HG02571 (cell line): ENCODE data around the gene COL5A1.

Experiments used
- ATAC-seq: cut with Tn5 transposase; IDR thresholded peaks from one replicate; pipeline ENCODE4 v1.9.1; 2021; ENCODE audit warnings: mild to moderate bottlenecking, moderate library complexity; ENCODE audit not compliant: unreplicated experiment

The COL5A1 gene

DNA sequence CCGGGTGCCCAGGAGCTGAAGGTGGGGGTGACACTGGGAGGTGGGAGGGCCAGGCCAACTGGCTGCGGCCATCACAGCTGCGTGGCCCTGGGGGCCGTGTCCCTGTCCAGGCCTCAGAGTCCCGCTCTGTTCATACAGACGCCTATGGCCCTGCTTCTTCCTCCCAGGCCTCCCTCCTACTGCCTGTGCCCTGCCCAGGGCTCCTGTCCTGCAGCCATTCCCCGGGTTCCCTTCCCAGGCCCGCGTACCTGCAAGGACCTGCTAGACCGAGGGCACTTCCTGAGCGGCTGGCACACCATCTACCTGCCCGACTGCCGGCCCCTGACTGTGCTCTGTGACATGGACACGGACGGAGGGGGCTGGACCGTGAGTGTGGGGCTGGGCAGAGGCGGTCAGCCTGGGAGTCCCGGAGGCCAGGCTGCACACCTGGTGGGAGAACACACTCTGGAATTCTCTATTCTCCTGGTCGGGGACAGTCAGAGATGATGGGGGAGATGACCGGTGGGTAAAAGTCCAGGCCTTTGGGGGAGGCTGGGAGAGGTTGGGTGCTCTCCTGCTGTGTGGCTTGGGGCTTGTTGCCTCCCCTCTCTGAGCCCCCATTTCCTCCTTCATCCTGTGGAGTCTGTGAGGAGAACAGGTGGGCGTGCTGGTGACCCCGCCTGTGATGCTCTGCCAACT, 243.5 kb downstream of the COL5A1 start:
- no peak for ATAC-seq

DNA sequence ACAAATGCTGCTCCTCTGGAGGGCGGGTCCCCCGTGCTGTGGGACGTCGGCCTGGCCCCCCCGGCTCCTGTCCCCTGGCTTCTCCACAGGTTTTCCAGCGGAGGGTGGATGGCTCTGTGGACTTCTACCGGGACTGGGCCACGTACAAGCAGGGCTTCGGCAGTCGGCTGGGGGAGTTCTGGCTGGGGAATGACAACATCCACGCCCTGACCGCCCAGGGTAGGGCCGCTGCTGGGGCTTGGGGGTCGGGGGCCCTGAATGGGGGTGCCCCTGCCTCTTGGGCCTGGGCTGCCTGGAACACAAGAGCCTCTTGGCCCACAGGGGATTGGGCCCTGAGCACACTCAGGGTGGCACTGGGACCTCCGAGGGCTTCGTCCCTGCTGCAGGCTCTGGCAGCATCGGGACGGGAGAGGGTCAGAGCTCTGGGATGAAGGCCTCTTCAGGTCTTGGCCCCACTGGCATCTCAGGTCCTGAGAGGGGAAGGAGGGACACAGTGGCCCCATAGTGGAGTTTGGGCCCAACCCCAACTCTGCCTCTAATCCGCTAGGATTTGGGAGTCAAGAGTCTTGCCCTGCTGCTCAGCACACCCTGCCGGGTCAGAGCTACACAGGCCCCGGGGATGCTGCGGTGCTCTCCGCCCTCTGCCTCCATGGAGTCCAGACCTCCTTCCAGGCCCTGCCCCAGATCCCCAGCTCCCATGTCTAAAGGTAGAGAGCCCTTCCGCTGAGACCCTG, 244.2 kb downstream of the COL5A1 start:
- ATAC-seq = no peak

DNA sequence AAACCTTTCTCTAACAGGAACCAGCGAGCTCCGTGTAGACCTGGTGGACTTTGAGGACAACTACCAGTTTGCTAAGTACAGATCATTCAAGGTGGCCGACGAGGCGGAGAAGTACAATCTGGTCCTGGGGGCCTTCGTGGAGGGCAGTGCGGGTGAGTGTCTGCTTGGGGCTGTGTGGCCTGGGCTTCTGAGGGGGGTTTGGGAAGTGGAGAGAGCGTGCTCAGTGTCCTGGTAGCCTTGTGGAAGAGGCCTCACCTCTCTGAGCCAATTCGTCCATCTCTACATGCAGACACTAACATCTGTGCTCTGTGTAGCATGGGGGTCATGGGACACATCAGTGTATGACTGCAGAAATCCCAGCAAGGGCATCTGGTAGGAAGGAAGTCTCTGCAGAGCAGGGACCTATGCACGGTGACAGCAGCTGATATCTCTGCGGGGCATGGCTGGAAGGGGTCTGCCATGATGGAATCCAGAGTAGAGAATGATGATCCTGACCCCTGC, 244.9 kb downstream of the COL5A1 start:
- no peak for ATAC-seq

DNA sequence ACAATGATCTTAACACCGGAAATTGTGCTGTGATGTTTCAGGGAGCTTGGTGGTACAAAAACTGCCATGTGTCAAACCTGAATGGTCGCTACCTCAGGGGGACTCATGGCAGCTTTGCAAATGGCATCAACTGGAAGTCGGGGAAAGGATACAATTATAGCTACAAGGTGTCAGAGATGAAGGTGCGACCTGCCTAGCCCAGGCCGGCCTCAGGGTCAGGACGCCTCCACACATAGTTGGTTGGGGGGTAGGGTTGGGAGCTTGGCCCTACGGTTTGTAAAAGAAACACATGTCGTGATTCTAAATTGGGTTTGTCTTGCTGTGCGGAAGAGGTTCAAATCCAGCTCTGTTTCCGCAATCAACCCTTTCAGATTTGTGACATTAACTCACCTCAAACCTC, 245.6 kb downstream of the COL5A1 start:
- ATAC-seq = no peak

DNA sequence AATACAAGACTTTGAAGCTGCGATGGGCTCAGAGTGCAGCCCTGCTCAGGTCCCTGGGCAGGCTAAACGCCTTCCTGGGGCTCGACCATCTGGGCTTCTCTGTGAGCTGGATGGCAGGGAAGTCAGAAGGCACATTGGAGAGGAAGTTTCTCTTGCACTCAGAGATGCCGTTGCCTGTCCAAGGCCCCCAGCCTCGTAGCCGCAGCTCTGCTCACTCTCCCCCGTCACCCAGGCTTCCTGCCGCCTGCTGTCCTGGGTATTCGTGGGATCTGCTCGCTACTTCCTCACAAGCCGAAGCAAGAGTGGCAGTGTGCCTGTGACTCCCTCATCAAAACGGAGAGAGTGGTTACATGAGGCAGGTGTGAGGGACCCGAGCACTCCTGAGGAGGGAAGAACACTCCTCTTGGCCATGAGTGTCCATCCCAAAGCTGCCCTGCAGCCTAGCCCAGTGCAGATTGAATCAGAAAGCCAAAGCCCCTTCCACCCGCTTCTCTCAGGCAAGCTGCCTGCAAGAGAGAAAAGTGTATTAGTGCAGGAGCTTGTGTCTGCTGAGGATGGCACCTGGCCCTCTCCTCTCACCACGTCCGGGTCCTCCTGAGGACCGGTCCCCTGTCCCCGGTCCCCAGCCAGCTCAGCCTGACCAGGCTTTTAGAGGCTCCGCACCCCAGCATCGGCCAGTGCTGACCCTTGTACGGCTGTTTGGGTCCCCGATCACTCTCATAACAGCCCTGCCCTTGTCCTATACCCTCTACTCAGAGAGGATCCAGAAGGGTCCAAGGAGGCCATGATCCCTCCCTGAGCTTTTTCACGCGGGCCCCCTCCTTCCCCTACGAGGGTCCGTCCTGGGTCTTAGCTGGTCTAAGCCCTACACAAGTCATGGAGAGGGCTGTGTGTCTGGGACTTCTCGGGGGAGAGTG, 246.3 kb downstream of the COL5A1 start:
- no peak for ATAC-seq

DNA sequence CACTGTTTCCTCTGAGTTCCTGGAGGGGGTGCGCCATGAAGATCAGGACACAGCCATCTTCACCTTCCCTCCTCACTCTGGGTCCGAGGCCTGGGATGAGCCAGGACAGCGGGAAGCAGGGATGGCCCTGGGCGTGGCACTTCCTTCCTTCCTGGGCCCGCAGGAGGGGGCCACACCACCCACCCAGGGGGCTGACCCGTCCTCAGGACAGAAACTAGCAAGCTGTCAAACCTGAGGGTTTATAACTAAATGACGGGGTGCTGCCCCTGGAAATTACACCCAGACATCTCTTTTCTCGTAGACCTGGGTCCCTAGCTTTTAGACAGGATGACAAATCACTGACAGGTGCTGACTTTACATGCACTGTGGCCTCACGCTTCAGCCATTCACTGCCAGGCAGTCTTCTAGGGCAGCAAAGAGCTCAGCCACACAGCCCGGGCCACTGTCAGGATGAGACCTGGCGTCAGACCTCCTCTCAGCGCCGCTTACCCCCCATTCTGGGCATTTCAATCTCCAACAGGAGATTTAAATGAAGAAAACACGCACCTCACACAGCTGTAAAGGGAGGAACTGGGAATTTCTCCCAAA, 247.1 kb downstream of the COL5A1 start:
- no peak for ATAC-seq

DNA sequence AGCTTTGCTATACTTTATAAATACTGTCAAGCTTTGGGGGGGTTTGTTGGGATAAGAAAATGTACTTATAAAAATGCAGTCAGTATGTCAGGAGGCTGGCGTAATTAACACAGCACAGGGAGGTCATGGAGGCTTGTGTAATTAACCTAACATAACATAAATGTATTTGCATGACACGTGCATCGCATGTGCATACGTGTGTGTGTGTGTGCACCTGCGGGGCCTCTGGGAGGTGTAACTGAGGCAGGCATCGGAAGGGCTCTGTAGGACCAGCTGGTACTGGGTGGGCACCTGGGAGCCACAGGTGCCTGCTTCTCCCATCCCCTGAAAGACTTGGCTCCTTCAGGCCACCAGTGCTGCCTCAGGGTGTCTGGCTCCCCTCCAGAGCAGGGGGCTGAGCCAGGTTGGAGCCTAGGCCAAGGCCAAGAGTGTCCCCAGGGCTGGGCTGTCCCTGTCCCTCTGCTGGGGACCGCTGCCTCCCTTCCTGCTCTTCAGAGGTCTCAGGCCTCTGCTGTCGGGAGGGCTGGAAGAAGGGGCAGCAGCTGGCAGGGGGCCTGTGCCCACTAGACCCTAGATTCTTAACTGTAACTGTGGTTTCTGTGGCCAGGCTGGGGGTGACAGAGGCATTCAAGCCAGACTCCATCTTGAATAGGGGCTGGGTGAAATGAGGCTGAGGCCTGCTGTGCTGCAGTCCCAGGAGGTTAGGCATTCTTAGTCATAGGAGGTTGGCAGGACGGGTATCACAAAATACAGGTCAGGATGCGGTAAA, 248.0 kb downstream of the COL5A1 start:
- no peak for ATAC-seq

DNA sequence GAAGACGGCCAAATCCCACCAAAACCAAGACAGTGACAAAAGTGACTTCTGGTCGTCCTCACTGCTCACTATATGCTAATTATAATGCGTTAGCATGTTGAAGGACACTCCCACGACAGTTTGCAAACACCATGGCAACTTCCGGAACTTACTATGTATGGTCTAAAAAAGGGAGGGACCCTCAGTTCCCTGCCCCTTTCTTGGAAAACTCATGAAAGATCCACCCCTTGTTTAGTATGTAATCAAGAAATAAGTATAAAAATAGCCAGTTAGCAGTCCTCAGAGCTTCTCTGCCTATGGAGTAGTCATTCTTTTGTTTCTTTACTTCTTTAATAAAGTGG, 248.5 kb downstream of the COL5A1 start:
- no peak for ATAC-seq

DNA sequence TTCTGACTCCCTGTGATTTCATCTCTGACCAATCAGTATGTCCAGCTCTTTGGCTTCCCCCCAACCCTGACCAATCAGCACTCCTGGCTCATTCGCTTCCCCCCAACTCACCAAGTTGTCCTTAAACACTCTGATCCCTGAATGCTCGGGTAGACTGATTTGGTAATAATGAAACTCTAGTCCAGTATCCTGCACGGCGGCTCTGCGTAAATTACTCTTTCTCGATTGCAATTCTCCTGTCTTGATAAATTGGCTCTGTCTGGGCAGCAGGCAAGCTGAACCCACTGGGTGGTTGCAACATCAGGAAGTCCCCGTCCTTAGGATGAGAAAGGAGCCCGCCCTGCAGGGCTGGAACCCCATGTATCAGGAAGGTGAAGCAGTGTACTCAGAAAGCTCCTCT, 249.4 kb downstream of the COL5A1 start:
- no peak for ATAC-seq

DNA sequence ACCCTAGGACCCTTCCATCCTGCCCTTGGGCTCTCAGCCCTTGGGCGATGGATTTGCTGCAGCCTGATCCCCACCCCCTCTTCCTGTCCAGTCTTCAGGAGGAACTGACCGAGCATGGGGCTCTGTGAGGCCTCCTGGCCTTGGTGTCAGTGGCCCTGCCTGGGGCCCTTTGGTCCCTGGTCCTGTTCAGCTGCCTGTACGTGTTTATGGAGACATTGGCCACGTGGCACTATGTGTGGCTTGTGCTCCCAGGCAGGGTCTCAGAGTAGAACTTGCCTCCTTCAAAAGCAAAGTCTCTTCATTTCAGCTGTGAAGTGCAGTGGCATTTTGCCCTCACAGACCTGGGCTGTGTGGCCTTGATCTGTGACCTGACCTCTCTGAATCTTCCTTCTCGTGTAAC, 250.1 kb downstream of the COL5A1 start:
- no peak for ATAC-seq

DNA sequence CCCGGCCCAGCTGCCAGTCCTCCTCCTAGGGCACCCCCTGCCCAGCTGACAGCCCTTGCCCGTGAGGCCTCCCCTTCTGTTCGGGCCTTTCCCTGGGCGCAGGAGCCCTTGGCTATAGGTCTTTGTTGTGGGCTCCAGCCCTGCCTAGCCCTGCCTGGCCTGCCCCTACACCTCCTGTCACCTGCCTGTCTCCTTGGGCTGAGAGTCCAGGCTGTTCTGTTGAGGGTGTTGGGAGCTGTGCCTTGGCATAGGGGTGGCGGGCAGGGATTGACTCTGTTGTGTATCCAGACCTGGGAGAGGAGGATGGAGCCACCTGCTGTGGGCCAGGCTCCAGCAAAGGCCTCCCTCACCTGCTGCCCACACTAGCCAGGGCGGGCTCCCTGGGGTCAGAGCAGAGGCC, 250.6 kb downstream of the COL5A1 start:
- no peak for ATAC-seq

DNA sequence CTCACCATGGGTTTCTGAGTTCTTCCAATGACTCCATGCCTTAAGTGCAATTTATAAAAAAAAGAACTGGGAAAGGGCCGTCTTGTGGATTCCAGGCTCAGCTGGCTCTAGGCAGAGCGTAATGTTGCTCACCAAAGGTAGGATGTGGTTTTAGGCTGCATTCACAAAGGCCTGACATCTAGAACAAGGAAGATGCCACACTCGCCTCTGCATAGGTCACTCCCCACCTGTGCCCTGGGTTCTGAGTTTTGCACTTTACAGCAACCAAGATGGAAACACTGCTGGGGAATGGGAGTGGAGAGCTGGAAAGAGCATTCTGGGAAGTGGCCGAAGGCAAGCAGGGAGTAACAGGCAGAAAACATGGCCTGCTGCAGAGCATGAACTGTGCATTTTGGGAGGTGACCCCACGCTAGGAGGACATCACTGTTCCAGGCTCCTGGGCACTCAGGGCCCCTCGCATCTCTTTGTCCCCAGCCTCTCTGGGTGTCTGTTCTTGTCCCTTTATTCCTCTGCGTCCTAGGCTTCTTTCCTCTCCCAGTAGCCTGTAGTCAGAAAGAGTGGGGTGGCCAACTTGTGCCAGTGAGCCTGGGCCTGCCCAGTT, 251.3 kb downstream of the COL5A1 start:
- no peak for ATAC-seq
